ENCODE results near the gene TMEM258. TPM values are rescaled to one million over a fixed set of nuclear protein-coding genes. Genes with fewer than 3 reads are reported as not detected.
A peak's percentile ranks its signal among the peaks of the same experiment; 100 is the strongest.

The TMEM258 gene
- total RNA-seq, 3 donors from 2014 or later = 35.4 to 55.4 (median 35.7) TPM

DNA sequence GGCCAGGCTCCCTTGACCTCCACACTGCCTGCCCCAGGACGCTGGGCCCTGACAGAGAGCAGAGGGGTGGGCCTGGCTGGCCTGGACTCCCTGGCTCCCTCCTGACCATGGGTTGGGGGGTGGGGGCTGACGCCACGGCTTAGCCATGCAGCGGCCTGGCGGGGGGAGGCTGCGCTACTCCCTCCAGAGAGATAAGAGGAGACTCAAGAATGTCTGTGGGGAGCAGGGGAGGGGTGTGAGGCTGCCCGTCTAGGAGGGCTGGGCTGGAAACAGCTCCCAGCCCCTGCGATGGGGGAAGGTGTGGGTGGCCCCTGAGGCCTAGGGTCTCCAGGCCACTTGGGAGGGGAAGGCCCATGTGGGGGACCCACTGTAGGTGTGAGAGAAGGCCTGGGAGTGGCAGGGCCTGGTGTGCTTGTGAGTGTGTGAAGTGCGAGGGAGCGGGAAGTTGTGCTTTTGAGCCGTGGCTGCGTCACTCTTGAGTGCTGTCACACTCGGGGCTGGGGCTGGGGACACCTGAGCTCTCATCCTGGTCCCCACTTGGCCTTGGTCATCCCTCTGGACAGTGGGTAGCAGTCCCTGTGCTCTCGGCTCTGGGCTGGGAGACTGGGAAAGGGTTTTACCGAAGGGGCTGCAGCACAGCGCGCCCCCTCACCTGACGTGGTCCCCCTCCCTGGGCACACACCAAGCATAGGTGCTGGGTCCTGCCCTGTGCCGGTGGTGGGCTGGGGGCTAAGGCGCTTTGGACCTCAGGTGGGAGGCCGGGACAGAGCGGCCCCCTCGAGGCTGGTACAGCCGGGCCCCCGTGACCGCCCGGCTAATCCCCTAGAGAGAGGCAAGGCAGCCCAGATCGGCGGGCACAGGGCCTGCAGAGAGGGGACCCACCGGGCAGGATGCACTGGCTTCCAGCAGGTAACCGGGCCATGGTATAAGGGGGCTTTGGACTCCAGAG, 37.6 kb downstream of the TMEM258 start:
- TF ChIP-seq POLR2AphosphoS5 (IDR thresholded peaks at IDR 0.05) = no peak
- TF ChIP-seq, protein P1, sequence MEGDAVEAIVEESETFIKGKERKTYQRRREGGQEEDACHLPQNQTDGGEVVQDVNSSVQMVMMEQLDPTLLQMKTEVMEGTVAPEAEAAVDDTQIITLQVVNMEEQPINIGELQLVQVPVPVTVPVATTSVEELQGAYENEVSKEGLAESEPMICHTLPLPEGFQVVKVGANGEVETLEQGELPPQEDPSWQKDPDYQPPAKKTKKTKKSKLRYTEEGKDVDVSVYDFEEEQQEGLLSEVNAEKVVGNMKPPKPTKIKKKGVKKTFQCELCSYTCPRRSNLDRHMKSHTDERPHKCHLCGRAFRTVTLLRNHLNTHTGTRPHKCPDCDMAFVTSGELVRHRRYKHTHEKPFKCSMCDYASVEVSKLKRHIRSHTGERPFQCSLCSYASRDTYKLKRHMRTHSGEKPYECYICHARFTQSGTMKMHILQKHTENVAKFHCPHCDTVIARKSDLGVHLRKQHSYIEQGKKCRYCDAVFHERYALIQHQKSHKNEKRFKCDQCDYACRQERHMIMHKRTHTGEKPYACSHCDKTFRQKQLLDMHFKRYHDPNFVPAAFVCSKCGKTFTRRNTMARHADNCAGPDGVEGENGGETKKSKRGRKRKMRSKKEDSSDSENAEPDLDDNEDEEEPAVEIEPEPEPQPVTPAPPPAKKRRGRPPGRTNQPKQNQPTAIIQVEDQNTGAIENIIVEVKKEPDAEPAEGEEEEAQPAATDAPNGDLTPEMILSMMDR (IDR thresholded peaks at IDR 0.05) = no peak
- TF ChIP-seq POLR2A (IDR thresholded peaks at IDR 0.05) = no peak
- DNase-seq (ENCODE audit: low spot score in 2 of 2) = no peak
- Histone ChIP-seq H3K36me3 (no peaks in the 10 kb centered on the region), H3K4me1 (no peaks in the 10 kb centered on the region), H3K27ac (no peak overlapping the region), H3K27me3 (no peaks in the 10 kb centered on the region), H3K9me3 (no peaks in the 10 kb centered on the region), H3K4me3 (no peak overlapping the region)
- intact Hi-C loops (cut with DNase I; ENCODE audit: low total_unique reads) = no loop called here

DNA sequence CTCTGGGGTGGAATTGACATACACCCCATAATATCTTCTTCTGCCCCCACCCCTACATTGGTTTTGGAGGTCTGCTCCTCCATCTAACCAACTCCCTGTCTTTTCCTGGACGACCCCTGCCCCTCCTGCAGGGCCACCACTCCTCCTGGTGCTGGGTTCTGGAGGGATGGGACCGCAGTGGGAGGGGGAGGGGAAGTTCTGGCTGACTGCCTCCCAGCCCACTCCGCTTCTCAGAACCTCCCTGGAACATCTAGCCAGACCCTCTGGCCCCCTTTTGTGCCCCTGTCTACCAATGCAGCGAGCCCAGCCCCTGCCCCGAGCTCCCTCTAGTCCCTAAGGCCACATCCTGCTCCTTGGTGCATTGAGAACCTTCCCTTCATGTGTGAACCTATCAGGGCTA, 38.7 kb downstream of the TMEM258 start:
- no peak for DNase-seq (ENCODE audit: low spot score in 2 of 2)
- intact Hi-C loops (cut with DNase I; ENCODE audit: low total_unique reads) = no loop called here
- Histone ChIP-seq H3K27me3 (no peaks in the 10 kb centered on the region), H3K36me3 (no peaks in the 10 kb centered on the region), H3K4me1 (no peaks in the 10 kb centered on the region), H3K4me3 (no peak overlapping the region), H3K9me3 (no peaks in the 10 kb centered on the region), H3K27ac (no peak overlapping the region)
- TF ChIP-seq POLR2A (IDR thresholded peaks at IDR 0.05) (no peak), POLR2AphosphoS5 (IDR thresholded peaks at IDR 0.05) (no peak)
- TF ChIP-seq, protein P1 (IDR thresholded peaks at IDR 0.05) = no peak

DNA sequence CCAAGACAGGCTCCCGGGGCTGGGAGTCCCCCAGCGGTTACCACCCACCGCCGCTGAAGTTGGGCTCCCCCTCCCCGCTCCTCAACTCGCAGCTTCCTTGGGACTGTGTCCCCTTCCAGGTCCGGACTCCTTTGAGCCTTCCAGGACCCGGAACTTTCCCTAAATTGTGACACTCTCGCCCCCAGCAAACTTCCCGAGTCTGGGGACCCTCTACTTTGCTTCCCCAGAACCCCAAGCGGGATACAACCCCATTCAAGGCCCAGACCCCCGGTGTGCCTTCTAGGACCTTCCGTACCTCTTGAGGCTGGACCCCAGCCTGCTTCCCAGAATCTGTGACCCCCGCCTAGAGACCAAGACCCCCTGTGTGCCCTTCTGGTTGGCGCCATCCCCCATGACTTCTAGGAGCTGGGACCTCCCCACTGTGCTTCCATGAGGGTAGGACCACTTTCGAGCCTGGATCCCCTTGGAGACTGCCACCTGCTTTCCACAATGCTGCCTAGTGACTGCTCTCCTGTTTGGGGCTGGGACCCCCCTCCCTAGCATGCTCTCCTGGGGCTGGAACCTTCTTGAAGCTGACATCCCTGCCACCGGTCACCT, 39.4 kb downstream of the TMEM258 start:
- H3K9me3 ChIP-seq = no peaks in the 10 kb centered on the region
- TF ChIP-seq POLR2A (IDR thresholded peaks at IDR 0.05) = no peak
- TF ChIP-seq, protein P1 (IDR thresholded peaks at IDR 0.05) = no peak
- no peak for TF ChIP-seq POLR2AphosphoS5 (IDR thresholded peaks at IDR 0.05)
- intact Hi-C loops (cut with DNase I; ENCODE audit: low total_unique reads) = no loop called here
- no peaks in the 10 kb centered on the region for H3K4me1 ChIP-seq
- H3K27ac ChIP-seq = no peak overlapping the region
- no peaks in the 10 kb centered on the region for H3K36me3 ChIP-seq
- H3K27me3 ChIP-seq = no peaks in the 10 kb centered on the region
- H3K4me3 ChIP-seq = peak overlapping the region; percentile 41 to 73 (median 53)
- no peak for DNase-seq (ENCODE audit: low spot score in 2 of 2)

DNA sequence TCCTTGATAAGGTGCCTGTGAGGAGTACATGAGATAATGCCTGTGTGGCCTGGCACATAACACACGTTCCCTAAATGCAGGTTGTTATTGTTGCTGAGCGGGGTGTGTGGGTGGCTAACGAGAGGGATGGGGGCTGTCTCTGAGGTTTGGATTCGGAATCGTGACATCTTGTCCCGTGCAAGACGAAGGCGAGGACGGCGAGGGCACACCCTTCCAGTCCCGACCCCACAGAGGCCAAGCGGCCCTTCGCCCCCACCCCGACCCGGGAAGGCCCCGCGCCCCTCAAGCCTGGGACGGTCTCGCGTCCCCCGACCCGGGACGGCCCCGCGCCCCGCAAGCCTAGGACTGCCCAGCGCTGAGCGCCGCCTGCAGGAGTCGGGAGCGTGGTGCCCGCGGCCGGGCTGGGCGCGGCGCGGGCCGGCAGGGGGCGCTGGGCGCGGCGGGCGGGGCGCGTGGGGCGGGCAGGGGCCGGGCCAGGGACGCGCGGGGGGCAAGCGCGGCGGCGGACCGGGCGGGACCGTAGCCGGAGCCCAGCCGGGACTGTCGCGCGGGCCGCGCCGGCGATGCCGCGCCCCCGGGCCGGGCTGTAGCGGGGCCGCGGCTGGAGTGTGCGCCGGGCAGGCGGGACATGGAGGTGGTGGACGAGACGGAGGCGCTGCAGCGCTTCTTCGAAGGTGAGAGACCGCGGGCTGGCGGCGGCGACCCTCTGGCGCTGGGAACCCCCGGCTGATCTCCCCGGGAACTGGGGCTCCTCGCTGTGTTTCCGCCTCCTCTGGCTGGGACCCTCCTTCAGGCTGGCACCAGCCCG, 40.1 kb downstream of the TMEM258 start, which contains the start of gene MYRF:
MYRF (plus strand) TSS at position 520 of the 808 bp plus-strand sequence; CDS start at position 629, 109 bp downstream.
- H3K4me3 ChIP-seq = peak within 1 kb of the TSS; percentile 41 to 73 (median 53)
- H3K36me3 ChIP-seq = no peaks in the 10 kb centered on the region
- DNase-seq (ENCODE audit: low spot score in 2 of 2) = no peak
- TF ChIP-seq POLR2AphosphoS5 (IDR thresholded peaks at IDR 0.05) (no peak), POLR2A (IDR thresholded peaks at IDR 0.05) (no peak)
- TF ChIP-seq, protein P1 (IDR thresholded peaks at IDR 0.05) = peak in 2 of 3 donors; percentile 10 to 41
- H3K9me3 ChIP-seq = no peaks in the 10 kb centered on the region
- no peak within 1 kb of the TSS for H3K27ac ChIP-seq
- no peaks in the 10 kb centered on the region for H3K27me3 ChIP-seq
- H3K4me1 ChIP-seq = no peaks in the 10 kb centered on the region
- intact Hi-C loops (cut with DNase I; ENCODE audit: low total_unique reads) = no loop called here
